Measurements from ENCODE around the gene NOS1AP.

Gene NOS1AP

GRCh38 chr1:162233066-162233465, 163.6 kb downstream of the NOS1AP start:
- no peaks in the 10 kb centered on the region for H3K27me3 ChIP-seq (ENCODE audit: control insufficient read depth in 2 of 2, insufficient read depth in 2 of 2, low read length in 2 of 2)
- peaks cover 0 to 3% of the 10 kb centered on the region in 2 donors for H3K4me1 ChIP-seq (ENCODE audit: control insufficient read depth in 2 of 2, insufficient read depth in 2 of 2, low read length in 2 of 2)
- no peak overlapping the region for H3K4me3 ChIP-seq (ENCODE audit: low read length in 2 of 2)
- no peak overlapping the region for H3K27ac ChIP-seq (ENCODE audit: low read depth in 2 of 2, low read length in 2 of 2)
- no peak overlapping the region for H3K9ac ChIP-seq (ENCODE audit: low read depth in 1 of 2, low read length in 2 of 2)
- H3K36me3 ChIP-seq (ENCODE audit: control insufficient read depth in 2 of 2, insufficient read depth in 2 of 2, low read length in 2 of 2): no peaks in the 10 kb centered on the region
- no peaks in the 10 kb centered on the region for H3K9me3 ChIP-seq (ENCODE audit: control insufficient read depth in 2 of 2, low read length in 2 of 2)

- no peak overlapping the region for H3K4me3 ChIP-seq (ENCODE audit: low read length in 2 of 2)
- H3K9ac ChIP-seq (ENCODE audit: low read depth in 1 of 2, low read length in 2 of 2): no peak overlapping the region
- H3K27ac ChIP-seq (ENCODE audit: low read depth in 2 of 2, low read length in 2 of 2): no peak overlapping the region
- H3K4me1 ChIP-seq (ENCODE audit: control insufficient read depth in 2 of 2, insufficient read depth in 2 of 2, low read length in 2 of 2): peaks cover 0 to 3% of the 10 kb centered on the region in 2 donors
- no peaks in the 10 kb centered on the region for H3K9me3 ChIP-seq (ENCODE audit: control insufficient read depth in 2 of 2, low read length in 2 of 2)
- no peaks in the 10 kb centered on the region for H3K27me3 ChIP-seq (ENCODE audit: control insufficient read depth in 2 of 2, insufficient read depth in 2 of 2, low read length in 2 of 2)
- no peaks in the 10 kb centered on the region for H3K36me3 ChIP-seq (ENCODE audit: control insufficient read depth in 2 of 2, insufficient read depth in 2 of 2, low read length in 2 of 2)
Observed at GRCh38 chr1:162233937-162234336, 164.4 kb downstream of the NOS1AP start.

- H3K36me3 ChIP-seq (ENCODE audit: control insufficient read depth in 2 of 2, insufficient read depth in 2 of 2, low read length in 2 of 2): no peaks in the 10 kb centered on the region
- no peak overlapping the region for H3K9ac ChIP-seq (ENCODE audit: low read depth in 1 of 2, low read length in 2 of 2)
- no peaks in the 10 kb centered on the region for H3K9me3 ChIP-seq (ENCODE audit: control insufficient read depth in 2 of 2, low read length in 2 of 2)
- H3K4me3 ChIP-seq (ENCODE audit: low read length in 2 of 2): no peak overlapping the region
- no peaks in the 10 kb centered on the region for H3K27me3 ChIP-seq (ENCODE audit: control insufficient read depth in 2 of 2, insufficient read depth in 2 of 2, low read length in 2 of 2)
- H3K27ac ChIP-seq (ENCODE audit: low read depth in 2 of 2, low read length in 2 of 2): no peak overlapping the region
- peaks cover 0 to 2% of the 10 kb centered on the region in 2 donors for H3K4me1 ChIP-seq (ENCODE audit: control insufficient read depth in 2 of 2, insufficient read depth in 2 of 2, low read length in 2 of 2)
Observed at GRCh38 chr1:162234571-162234970, 165.1 kb downstream of the NOS1AP start.

GRCh38 chr1:162235241-162235800, 165.8 kb downstream of the NOS1AP start:
- Histone ChIP-seq H3K36me3 (ENCODE audit: control insufficient read depth in 2 of 2, insufficient read depth in 2 of 2, low read length in 2 of 2) (no peaks in the 10 kb centered on the region), H3K27me3 (ENCODE audit: control insufficient read depth in 2 of 2, insufficient read depth in 2 of 2, low read length in 2 of 2) (no peaks in the 10 kb centered on the region), H3K9ac (ENCODE audit: low read depth in 1 of 2, low read length in 2 of 2) (no peak overlapping the region), H3K27ac (ENCODE audit: low read depth in 2 of 2, low read length in 2 of 2) (no peak overlapping the region), H3K9me3 (ENCODE audit: control insufficient read depth in 2 of 2, low read length in 2 of 2) (no peaks in the 10 kb centered on the region), H3K4me1 (ENCODE audit: control insufficient read depth in 2 of 2, insufficient read depth in 2 of 2, low read length in 2 of 2) (no peaks in the 10 kb centered on the region), H3K4me3 (ENCODE audit: low read length in 2 of 2) (no peak overlapping the region)

GRCh38 chr1:162236201-162236600, 166.7 kb downstream of the NOS1AP start:
- Histone ChIP-seq H3K9me3 (ENCODE audit: control insufficient read depth in 2 of 2, low read length in 2 of 2) (no peaks in the 10 kb centered on the region), H3K4me3 (ENCODE audit: low read length in 2 of 2) (no peak overlapping the region), H3K36me3 (ENCODE audit: control insufficient read depth in 2 of 2, insufficient read depth in 2 of 2, low read length in 2 of 2) (no peaks in the 10 kb centered on the region), H3K27ac (ENCODE audit: low read depth in 2 of 2, low read length in 2 of 2) (no peak overlapping the region), H3K4me1 (ENCODE audit: control insufficient read depth in 2 of 2, insufficient read depth in 2 of 2, low read length in 2 of 2) (no peaks in the 10 kb centered on the region), H3K9ac (ENCODE audit: low read depth in 1 of 2, low read length in 2 of 2) (no peak overlapping the region), H3K27me3 (ENCODE audit: control insufficient read depth in 2 of 2, insufficient read depth in 2 of 2, low read length in 2 of 2) (no peaks in the 10 kb centered on the region)

- H3K4me1 ChIP-seq (ENCODE audit: control insufficient read depth in 2 of 2, insufficient read depth in 2 of 2, low read length in 2 of 2): no peaks in the 10 kb centered on the region
- no peak overlapping the region for H3K4me3 ChIP-seq (ENCODE audit: low read length in 2 of 2)
- H3K27ac ChIP-seq (ENCODE audit: low read depth in 2 of 2, low read length in 2 of 2): no peak overlapping the region
- H3K9ac ChIP-seq (ENCODE audit: low read depth in 1 of 2, low read length in 2 of 2): no peak overlapping the region
- no peaks in the 10 kb centered on the region for H3K9me3 ChIP-seq (ENCODE audit: control insufficient read depth in 2 of 2, low read length in 2 of 2)
- no peaks in the 10 kb centered on the region for H3K36me3 ChIP-seq (ENCODE audit: control insufficient read depth in 2 of 2, insufficient read depth in 2 of 2, low read length in 2 of 2)
- no peaks in the 10 kb centered on the region for H3K27me3 ChIP-seq (ENCODE audit: control insufficient read depth in 2 of 2, insufficient read depth in 2 of 2, low read length in 2 of 2)
Observed at GRCh38 chr1:162236618-162237017, 167.1 kb downstream of the NOS1AP start.

GRCh38 chr1:162240577-162240976, 171.1 kb downstream of the NOS1AP start:
- no peaks in the 10 kb centered on the region for H3K9me3 ChIP-seq (ENCODE audit: control insufficient read depth in 2 of 2, low read length in 2 of 2)
- H3K4me3 ChIP-seq (ENCODE audit: low read length in 2 of 2): no peak overlapping the region
- H3K27ac ChIP-seq (ENCODE audit: low read depth in 2 of 2, low read length in 2 of 2): no peak overlapping the region
- no peaks in the 10 kb centered on the region for H3K36me3 ChIP-seq (ENCODE audit: control insufficient read depth in 2 of 2, insufficient read depth in 2 of 2, low read length in 2 of 2)
- no peaks in the 10 kb centered on the region for H3K4me1 ChIP-seq (ENCODE audit: control insufficient read depth in 2 of 2, insufficient read depth in 2 of 2, low read length in 2 of 2)
- H3K27me3 ChIP-seq (ENCODE audit: control insufficient read depth in 2 of 2, insufficient read depth in 2 of 2, low read length in 2 of 2): no peaks in the 10 kb centered on the region
- no peak overlapping the region for H3K9ac ChIP-seq (ENCODE audit: low read depth in 1 of 2, low read length in 2 of 2)

GRCh38 chr1:162242804-162243203, 173.3 kb downstream of the NOS1AP start:
- Histone ChIP-seq H3K4me3 (ENCODE audit: low read length in 2 of 2) (no peak overlapping the region), H3K9ac (ENCODE audit: low read depth in 1 of 2, low read length in 2 of 2) (no peak overlapping the region), H3K9me3 (ENCODE audit: control insufficient read depth in 2 of 2, low read length in 2 of 2) (no peaks in the 10 kb centered on the region), H3K4me1 (ENCODE audit: control insufficient read depth in 2 of 2, insufficient read depth in 2 of 2, low read length in 2 of 2) (peaks cover 0 to 4% of the 10 kb centered on the region in 2 donors), H3K27me3 (ENCODE audit: control insufficient read depth in 2 of 2, insufficient read depth in 2 of 2, low read length in 2 of 2) (no peaks in the 10 kb centered on the region), H3K36me3 (ENCODE audit: control insufficient read depth in 2 of 2, insufficient read depth in 2 of 2, low read length in 2 of 2) (no peaks in the 10 kb centered on the region), H3K27ac (ENCODE audit: low read depth in 2 of 2, low read length in 2 of 2) (no peak overlapping the region)

GRCh38 chr1:162248854-162249535, 179.5 kb downstream of the NOS1AP start:
- H3K36me3 ChIP-seq (ENCODE audit: control insufficient read depth in 2 of 2, insufficient read depth in 2 of 2, low read length in 2 of 2): no peaks in the 10 kb centered on the region
- H3K4me1 ChIP-seq (ENCODE audit: control insufficient read depth in 2 of 2, insufficient read depth in 2 of 2, low read length in 2 of 2): peaks cover 0 to 4% of the 10 kb centered on the region in 2 donors
- H3K27me3 ChIP-seq (ENCODE audit: control insufficient read depth in 2 of 2, insufficient read depth in 2 of 2, low read length in 2 of 2): no peaks in the 10 kb centered on the region
- H3K27ac ChIP-seq (ENCODE audit: low read depth in 2 of 2, low read length in 2 of 2): no peak overlapping the region
- H3K9me3 ChIP-seq (ENCODE audit: control insufficient read depth in 2 of 2, low read length in 2 of 2): no peaks in the 10 kb centered on the region
- no peak overlapping the region for H3K4me3 ChIP-seq (ENCODE audit: low read length in 2 of 2)
- H3K9ac ChIP-seq (ENCODE audit: low read depth in 1 of 2, low read length in 2 of 2): no peak overlapping the region

GRCh38 chr1:162250004-162250730, 180.7 kb downstream of the NOS1AP start:
- Histone ChIP-seq H3K9me3 (ENCODE audit: control insufficient read depth in 2 of 2, low read length in 2 of 2) (no peaks in the 10 kb centered on the region), H3K4me3 (ENCODE audit: low read length in 2 of 2) (no peak overlapping the region), H3K27ac (ENCODE audit: low read depth in 2 of 2, low read length in 2 of 2) (no peak overlapping the region), H3K9ac (ENCODE audit: low read depth in 1 of 2, low read length in 2 of 2) (no peak overlapping the region), H3K27me3 (ENCODE audit: control insufficient read depth in 2 of 2, insufficient read depth in 2 of 2, low read length in 2 of 2) (no peaks in the 10 kb centered on the region), H3K36me3 (ENCODE audit: control insufficient read depth in 2 of 2, insufficient read depth in 2 of 2, low read length in 2 of 2) (no peaks in the 10 kb centered on the region), H3K4me1 (ENCODE audit: control insufficient read depth in 2 of 2, insufficient read depth in 2 of 2, low read length in 2 of 2) (peaks cover 0 to 4% of the 10 kb centered on the region in 2 donors)
